ENCODE results near the gene DZIP1.

The DZIP1 gene

GRCh38 chr13:95643571-95643935, 953 bp downstream of the DZIP1 start:
- no peak for DNase-seq

- no peak for DNase-seq
These were observed 1.5 kb downstream of the DZIP1 start for GRCh38 chr13:95642999-95643398.

GRCh38 chr13:95642028-95642621, 2.4 kb downstream of the DZIP1 start:
- DNase-seq: no peak

GRCh38 chr13:95641291-95642027, 3.0 kb downstream of the DZIP1 start:
- no peak for DNase-seq

- DNase-seq: no peak
These were observed 7.7 kb downstream of the DZIP1 start for GRCh38 chr13:95636853-95637252.

- no peak for DNase-seq
These were observed 13.9 kb downstream of the DZIP1 start for GRCh38 chr13:95630593-95630992.

- no peak for DNase-seq
These were observed 15.4 kb downstream of the DZIP1 start for GRCh38 chr13:95629071-95629470.

- no peak for DNase-seq
These were observed 16.0 kb downstream of the DZIP1 start for GRCh38 chr13:95628488-95628887.

- no peak for DNase-seq
These were observed 16.9 kb downstream of the DZIP1 start for GRCh38 chr13:95627590-95627989.

- no peak for DNase-seq
These were observed 17.7 kb downstream of the DZIP1 start for GRCh38 chr13:95626768-95627167.

GRCh38 chr13:95624020-95624419, 20.5 kb downstream of the DZIP1 start:
- no peak for DNase-seq

- DNase-seq: no peak
These were observed 21.4 kb downstream of the DZIP1 start for GRCh38 chr13:95623141-95623540.

GRCh38 chr13:95620825-95621498, 23.5 kb downstream of the DZIP1 start:
- DNase-seq: no peak

- DNase-seq: no peak
These were observed 24.3 kb downstream of the DZIP1 start for GRCh38 chr13:95620030-95620824.

GRCh38 chr13:95615539-95615938, 29.0 kb downstream of the DZIP1 start:
- no peak for DNase-seq

- no peak for DNase-seq
These were observed 29.8 kb downstream of the DZIP1 start for GRCh38 chr13:95614641-95615245.

- DNase-seq: no peak
These were observed 35.7 kb downstream of the DZIP1 start for GRCh38 chr13:95608640-95609323.

GRCh38 chr13:95607366-95607765, 37.1 kb downstream of the DZIP1 start:
- no peak for DNase-seq

GRCh38 chr13:95605448-95606125, 38.9 kb downstream of the DZIP1 start:
- no peak for DNase-seq

GRCh38 chr13:95604556-95604915, 40.0 kb downstream of the DZIP1 start:
- DNase-seq: no peak

GRCh38 chr13:95603887-95604555, 40.5 kb downstream of the DZIP1 start:
- no peak for DNase-seq

Measured in NCI-H774 (cell line).